GM23248 (cell line): ENCODE measurements around the gene PRDM10.

Experiments
- EZH2 ChIP-seq: fragments of 200-600 bp; sonication (generic); IDR thresholded peaks from 2 replicates; pipeline ENCODE4 v1.6.1; 2018; ENCODE audit warnings: antibody characterized with exemption, mild to moderate bottlenecking; ENCODE audit not compliant: insufficient read depth, poor library complexity, severe bottlenecking
- EZH2phosphoT487 ChIP-seq: fragments of 200-600 bp; sonication (generic); IDR thresholded peaks from 2 replicates; pipeline ENCODE4 v1.6.1; 2018; ENCODE audit warnings: antibody characterized with exemption, moderate library complexity, mild to moderate bottlenecking, low read depth; ENCODE audit not compliant: insufficient read depth

GRCh38 chr11:129944696-129945095 is 57.9 kb downstream of the PRDM10 start:
- TF ChIP-seq EZH2 (no peak), EZH2phosphoT487 (no peak)
